Ammon's horn (tissue), 1 donor: ENCODE data around the gene TMTC2.

Experiments
- DNase-seq: peaks from one replicate; pipeline ENCODE4 v3.0.0-alpha.2; 2016; ENCODE audit warnings: low spot score

Gene TMTC2

GRCh38 chr12:82682851-82683261 lies 3.9 kb upstream of the TMTC2 start:
- DNase-seq = no peak

- DNase-seq = peak; percentile 98
Observed at GRCh38 chr12:82685790-82686167, 927 bp upstream of the TMTC2 start.

- DNase-seq = peak; percentile 64
Observed at GRCh38 chr12:82687021-82688011, 610 bp downstream of the TMTC2 start.

GRCh38 chr12:82688035-82688501 lies 1.4 kb downstream of the TMTC2 start:
- peak; percentile 13 for DNase-seq

- peak; percentile 29 for DNase-seq
Observed at GRCh38 chr12:82688596-82688995, 1.9 kb downstream of the TMTC2 start.

- DNase-seq = no peak
Observed at GRCh38 chr12:82690006-82690405, 3.3 kb downstream of the TMTC2 start.

- no peak for DNase-seq
Observed at GRCh38 chr12:82691513-82691912, 4.8 kb downstream of the TMTC2 start.

GRCh38 chr12:82694276-82694675 lies 7.6 kb downstream of the TMTC2 start:
- no peak for DNase-seq

- no peak for DNase-seq
Observed at GRCh38 chr12:82694970-82695369, 8.3 kb downstream of the TMTC2 start.

- DNase-seq = no peak
Observed at GRCh38 chr12:82695531-82695930, 8.8 kb downstream of the TMTC2 start.

GRCh38 chr12:82696543-82696942 lies 9.8 kb downstream of the TMTC2 start:
- no peak for DNase-seq

- DNase-seq = peak; percentile 24
Observed at GRCh38 chr12:82698708-82699564, 12.2 kb downstream of the TMTC2 start.

- DNase-seq = no peak
Observed at GRCh38 chr12:82705774-82706173, 19.1 kb downstream of the TMTC2 start.

- peak; percentile 92 for DNase-seq
Observed at GRCh38 chr12:82708061-82708879, 21.6 kb downstream of the TMTC2 start.

GRCh38 chr12:82709794-82710355 lies 23.2 kb downstream of the TMTC2 start:
- DNase-seq = no peak

- DNase-seq = no peak
Observed at GRCh38 chr12:82710741-82711140, 24.0 kb downstream of the TMTC2 start.

GRCh38 chr12:82714427-82714826 lies 27.7 kb downstream of the TMTC2 start:
- DNase-seq = no peak

- no peak for DNase-seq
Observed at GRCh38 chr12:82721726-82722125, 35.0 kb downstream of the TMTC2 start.

- no peak for DNase-seq
Observed at GRCh38 chr12:82723093-82723492, 36.4 kb downstream of the TMTC2 start.

- DNase-seq = no peak
Observed at GRCh38 chr12:82723891-82724290, 37.2 kb downstream of the TMTC2 start.

- no peak for DNase-seq
Observed at GRCh38 chr12:82725741-82726140, 39.0 kb downstream of the TMTC2 start.
